HepG2 (cell line): ENCODE data around the gene STEAP2. TPM values are rescaled to one million over a fixed set of nuclear protein-coding genes. Genes with fewer than 3 reads are reported as not detected.

ENCODE experiments used
- CEBPG ChIP-seq: IDR thresholded peaks from 2 replicates; pipeline ENCODE4 v1.6.1; 2016
- DMAP1 ChIP-seq: IDR thresholded peaks from 2 replicates; pipeline ENCODE4 v1.6.1; 2016
- EP300 ChIP-seq, 3 experiments: sonication (generic) in 1 of 3; formaldehyde crosslinking in 1 of 3; IDR thresholded peaks; 2 replicates each; pipeline versions ENCODE4 v1.5.1 to v1.6.1; 2011 to 2020; ENCODE audit warnings: low read depth in 2 of 3, low read length in 2 of 3, borderline replicate concordance in 1 of 3, improper control_type of control experiment in 1 of 3, mild to moderate bottlenecking in 1 of 3, missing genetic modification reagents in 1 of 3, moderate library complexity in 1 of 3
- GTF2F1 ChIP-seq: fragments of 150-350 bp; IDR thresholded peaks from 2 replicates; pipeline ENCODE4 v1.6.1; 2014; ENCODE audit warnings: low read length
- HDAC1 ChIP-seq: sonication (generic); formaldehyde crosslinking; IDR thresholded peaks from 2 replicates; pipeline ENCODE4 v1.5.1; 2020; ENCODE audit warnings: mild to moderate bottlenecking, missing genetic modification reagents
- KAT7 ChIP-seq: IDR thresholded peaks from 2 replicates; pipeline ENCODE4 v1.6.1; 2018; ENCODE audit warnings: borderline replicate concordance, missing compliant biosample characterization
- MXD4 ChIP-seq: IDR thresholded peaks from 2 replicates; pipeline ENCODE4 v1.6.1; 2016; ENCODE audit warnings: mild to moderate bottlenecking, missing biosample characterization, missing genetic modification reagents
- NCOR1 ChIP-seq: fragments of 200-600 bp; sonication (generic); IDR thresholded peaks from 2 replicates; pipeline ENCODE4 v1.7.0; 2017; ENCODE audit warnings: antibody characterized with exemption, low read length, borderline replicate concordance
- POLR2AphosphoS5 ChIP-seq: IDR thresholded peaks from 2 replicates; pipeline ENCODE4 v1.6.1; 2012; ENCODE audit warnings: low read depth, low read length
- SMAD3 ChIP-seq: sonication (generic); formaldehyde crosslinking; IDR thresholded peaks from 2 replicates; pipeline ENCODE4 v1.4.0; 2020; ENCODE audit warnings: missing genetic modification reagents
- SMYD3 ChIP-seq: sonication (generic); formaldehyde crosslinking; IDR thresholded peaks from 2 replicates; pipeline ENCODE4 v1.8.1; 2023; ENCODE audit warnings: mild to moderate bottlenecking, missing genetic modification reagents
- SOX6 ChIP-seq, 2 experiments: fragments of 450-650 bp in 1 of 2; sonication (generic) in 1 of 2; formaldehyde crosslinking in 1 of 2; IDR thresholded peaks; 2 replicates each; pipeline versions ENCODE4 v1.4.0 to v1.6.1; 2017 to 2020; ENCODE audit warnings: antibody characterized with exemption in 1 of 2, mild to moderate bottlenecking in 1 of 2, missing genetic modification reagents in 1 of 2
- SP1 ChIP-seq, 2 experiments: fragments of 450-650 bp in 1 of 2; sonication (generic) in 1 of 2; formaldehyde crosslinking in 1 of 2; IDR thresholded peaks; 2 replicates each; pipeline versions ENCODE4 v1.4.0 to v1.6.1; 2016 to 2020; ENCODE audit warnings: missing genetic modification reagents in 1 of 2
- ZNF230 ChIP-seq: sonication (generic); formaldehyde crosslinking; IDR thresholded peaks from 2 replicates; pipeline ENCODE4 v1.4.0; 2020; ENCODE audit warnings: mild to moderate bottlenecking, missing genetic modification reagents
- ZNF256 ChIP-seq: sonication (generic); formaldehyde crosslinking; conservative IDR thresholded peaks from 2 replicates; pipeline ENCODE4 v1.4.0; 2020; ENCODE audit warnings: missing genetic modification reagents
- polyA plus RNA-seq, 8 experiments: library from polyadenylated mRNA; depleted of rRNA in 3 of 8; stranded (reverse) in 7 of 8; unstranded in 1 of 8; fragments of >200 nt; fragmentation: Illumina TruSeq in 4 of 8; extraction: Trizol in 4 of 8; gene quantifications; 2 replicates each; pipeline versions ENCODE4 v1.2.1 to v1.2.3, GENCODE V29; 2011 to 2016; ENCODE audit warnings: low read depth in 4 of 8, missing spikeins in 1 of 8, mixed read lengths in 1 of 8; ENCODE audit not compliant: insufficient read depth in 1 of 8
- total RNA-seq, 5 experiments: library from RNA; depleted of rRNA; stranded (reverse); fragments of >200 nt; fragmentation: Illumina TruSeq; extraction: Trizol; gene quantifications; 2 replicates each; pipeline ENCODE4 v1.2.3, GENCODE V29; 2016; ENCODE audit warnings: low read depth in 1 of 5
- TF ChIP-seq, protein P1 (sequence below): sonication (generic); formaldehyde crosslinking; IDR thresholded peaks from 2 replicates; pipeline ENCODE4 v1.5.1; 2020; ENCODE audit warnings: missing genetic modification reagents, mild to moderate bottlenecking, borderline replicate concordance
- TF ChIP-seq, protein P2 (sequence below): sonication (generic); formaldehyde crosslinking; IDR thresholded peaks from 2 replicates; pipeline ENCODE4 v1.4.0; 2020; ENCODE audit warnings: mild to moderate bottlenecking, missing genetic modification reagents, borderline replicate concordance
- TF ChIP-seq, protein P3 (sequence below): sonication (generic); formaldehyde crosslinking; IDR thresholded peaks from 2 replicates; pipeline ENCODE4 v1.5.1; 2020; ENCODE audit warnings: missing genetic modification reagents, mild to moderate bottlenecking, borderline replicate concordance
- TF ChIP-seq, protein P4 (sequence below): sonication (generic); formaldehyde crosslinking; IDR thresholded peaks from 2 replicates; pipeline ENCODE4 v1.4.0; 2020; ENCODE audit warnings: mild to moderate bottlenecking, low read depth, missing genetic modification reagents

The STEAP2 gene
- total and polyA plus RNA-seq, 2 of the 13 experiments (the other 11 are each of a cell fraction or from before 2014, with no cell fraction given): 4.3 to 4.4 TPM

DNA sequence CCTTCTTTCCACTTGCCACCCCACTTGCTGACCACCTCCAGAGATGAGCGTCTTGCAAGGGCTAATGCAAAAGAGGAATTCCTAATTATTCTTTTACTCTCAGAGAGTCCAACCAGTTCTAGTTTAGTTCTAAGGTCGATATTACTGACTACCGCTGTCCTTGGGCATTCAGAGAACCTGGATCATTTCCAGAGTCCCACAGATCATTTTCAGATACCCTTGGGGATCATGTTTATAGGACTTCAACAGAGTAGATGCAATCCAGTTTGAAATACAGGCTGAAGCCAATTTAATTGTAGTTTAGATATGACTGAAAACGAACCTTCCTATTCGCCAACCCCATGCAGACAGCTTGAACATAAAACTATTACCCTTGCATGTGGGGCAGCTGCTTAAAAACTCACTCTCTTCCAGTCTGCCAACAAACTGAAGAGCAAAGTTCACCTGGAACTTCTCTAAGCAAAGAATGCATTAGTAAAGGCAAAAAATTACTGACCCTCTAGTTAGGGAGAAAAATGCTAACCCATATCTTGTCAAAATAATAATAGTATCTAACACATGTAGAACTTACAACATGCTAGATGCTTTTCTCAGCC, 55.8 kb downstream of the STEAP2 start (continued):
- TF ChIP-seq EP300 (IDR thresholded peaks at IDR 0.05; ENCODE audit: low read depth in 2 of 2, low read length in 2 of 2): 0 out of 4 replicates have a peak, but pooled peaks of 1 of the 2 experiments have one; percentile 4
- TF ChIP-seq EP300 (CRISPR knock-in tag; IDR thresholded peaks at IDR 0.05; ENCODE audit: borderline replicate concordance): no peak
- no peak for TF ChIP-seq ZNF256 (CRISPR knock-in tag)
- 0 out of 2 replicates have a peak, but pooled peaks have one; percentile 50 for TF ChIP-seq KAT7
- TF ChIP-seq SP1 (IDR thresholded peaks at IDR 0.05): no peak
- TF ChIP-seq SP1 (CRISPR knock-in tag; IDR thresholded peaks at IDR 0.05): no peak
- peak; percentile 8; the same call in 1 of the 2 replicates for TF ChIP-seq CEBPG (CRISPR knock-in tag)
- no peak for TF ChIP-seq SMAD3 (CRISPR knock-in tag)
- TF ChIP-seq, protein P1, sequence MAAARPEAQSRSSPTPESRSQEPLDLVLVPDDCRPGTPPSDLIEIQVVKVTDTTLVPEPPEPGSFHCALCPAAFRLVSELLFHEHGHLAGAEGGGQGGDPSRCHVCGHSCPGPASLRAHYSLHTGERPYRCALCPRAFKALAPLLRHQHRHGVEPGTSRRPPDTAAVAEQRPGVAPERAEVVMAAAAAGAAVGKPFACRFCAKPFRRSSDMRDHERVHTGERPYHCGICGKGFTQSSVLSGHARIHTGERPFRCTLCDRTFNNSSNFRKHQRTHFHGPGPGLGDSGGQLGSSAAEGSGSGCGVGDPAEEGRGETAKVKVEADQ (CRISPR knock-in tag): no peak
- TF ChIP-seq SOX6 (IDR thresholded peaks at IDR 0.05): no peak
- TF ChIP-seq SOX6 (CRISPR knock-in tag; IDR thresholded peaks at IDR 0.05): peak; percentile 5; the same call in 1 of the 2 replicates
- peak; percentile 54; the same call in 1 of the 2 replicates for TF ChIP-seq DMAP1 (CRISPR knock-in tag)
- TF ChIP-seq MXD4: no peak
- TF ChIP-seq HDAC1 (CRISPR knock-in tag): no peak
- TF ChIP-seq GTF2F1: no peak
- no peak for TF ChIP-seq ZNF230
- TF ChIP-seq NCOR1: peak; percentile 39; the same call in 1 of the 2 replicates
- TF ChIP-seq, protein P2, sequence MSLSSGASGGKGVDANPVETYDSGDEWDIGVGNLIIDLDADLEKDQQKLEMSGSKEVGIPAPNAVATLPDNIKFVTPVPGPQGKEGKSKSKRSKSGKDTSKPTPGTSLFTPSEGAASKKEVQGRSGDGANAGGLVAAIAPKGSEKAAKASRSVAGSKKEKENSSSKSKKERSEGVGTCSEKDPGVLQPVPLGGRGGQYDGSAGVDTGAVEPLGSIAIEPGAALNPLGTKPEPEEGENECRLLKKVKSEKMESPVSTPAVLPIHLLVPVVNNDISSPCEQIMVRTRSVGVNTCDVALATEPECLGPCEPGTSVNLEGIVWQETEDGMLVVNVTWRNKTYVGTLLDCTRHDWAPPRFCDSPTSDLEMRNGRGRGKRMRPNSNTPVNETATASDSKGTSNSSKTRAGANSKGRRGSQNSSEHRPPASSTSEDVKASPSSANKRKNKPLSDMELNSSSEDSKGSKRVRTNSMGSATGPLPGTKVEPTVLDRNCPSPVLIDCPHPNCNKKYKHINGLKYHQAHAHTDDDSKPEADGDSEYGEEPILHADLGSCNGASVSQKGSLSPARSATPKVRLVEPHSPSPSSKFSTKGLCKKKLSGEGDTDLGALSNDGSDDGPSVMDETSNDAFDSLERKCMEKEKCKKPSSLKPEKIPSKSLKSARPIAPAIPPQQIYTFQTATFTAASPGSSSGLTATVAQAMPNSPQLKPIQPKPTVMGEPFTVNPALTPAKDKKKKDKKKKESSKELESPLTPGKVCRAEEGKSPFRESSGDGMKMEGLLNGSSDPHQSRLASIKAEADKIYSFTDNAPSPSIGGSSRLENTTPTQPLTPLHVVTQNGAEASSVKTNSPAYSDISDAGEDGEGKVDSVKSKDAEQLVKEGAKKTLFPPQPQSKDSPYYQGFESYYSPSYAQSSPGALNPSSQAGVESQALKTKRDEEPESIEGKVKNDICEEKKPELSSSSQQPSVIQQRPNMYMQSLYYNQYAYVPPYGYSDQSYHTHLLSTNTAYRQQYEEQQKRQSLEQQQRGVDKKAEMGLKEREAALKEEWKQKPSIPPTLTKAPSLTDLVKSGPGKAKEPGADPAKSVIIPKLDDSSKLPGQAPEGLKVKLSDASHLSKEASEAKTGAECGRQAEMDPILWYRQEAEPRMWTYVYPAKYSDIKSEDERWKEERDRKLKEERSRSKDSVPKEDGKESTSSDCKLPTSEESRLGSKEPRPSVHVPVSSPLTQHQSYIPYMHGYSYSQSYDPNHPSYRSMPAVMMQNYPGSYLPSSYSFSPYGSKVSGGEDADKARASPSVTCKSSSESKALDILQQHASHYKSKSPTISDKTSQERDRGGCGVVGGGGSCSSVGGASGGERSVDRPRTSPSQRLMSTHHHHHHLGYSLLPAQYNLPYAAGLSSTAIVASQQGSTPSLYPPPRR: no peak
- no peak; the same call in 1 of the 2 replicates for TF ChIP-seq POLR2AphosphoS5
- no peak for TF ChIP-seq SMYD3 (CRISPR knock-in tag)
- TF ChIP-seq, protein P3, sequence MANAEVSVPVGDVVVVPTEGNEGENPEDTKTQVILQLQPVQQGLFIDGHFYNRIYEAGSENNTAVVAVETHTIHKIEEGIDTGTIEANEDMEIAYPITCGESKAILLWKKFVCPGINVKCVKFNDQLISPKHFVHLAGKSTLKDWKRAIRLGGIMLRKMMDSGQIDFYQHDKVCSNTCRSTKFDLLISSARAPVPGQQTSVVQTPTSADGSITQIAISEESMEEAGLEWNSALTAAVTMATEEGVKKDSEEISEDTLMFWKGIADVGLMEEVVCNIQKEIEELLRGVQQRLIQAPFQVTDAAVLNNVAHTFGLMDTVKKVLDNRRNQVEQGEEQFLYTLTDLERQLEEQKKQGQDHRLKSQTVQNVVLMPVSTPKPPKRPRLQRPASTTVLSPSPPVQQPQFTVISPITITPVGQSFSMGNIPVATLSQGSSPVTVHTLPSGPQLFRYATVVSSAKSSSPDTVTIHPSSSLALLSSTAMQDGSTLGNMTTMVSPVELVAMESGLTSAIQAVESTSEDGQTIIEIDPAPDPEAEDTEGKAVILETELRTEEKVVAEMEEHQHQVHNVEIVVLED (CRISPR knock-in tag): no peak
- TF ChIP-seq, protein P4, sequence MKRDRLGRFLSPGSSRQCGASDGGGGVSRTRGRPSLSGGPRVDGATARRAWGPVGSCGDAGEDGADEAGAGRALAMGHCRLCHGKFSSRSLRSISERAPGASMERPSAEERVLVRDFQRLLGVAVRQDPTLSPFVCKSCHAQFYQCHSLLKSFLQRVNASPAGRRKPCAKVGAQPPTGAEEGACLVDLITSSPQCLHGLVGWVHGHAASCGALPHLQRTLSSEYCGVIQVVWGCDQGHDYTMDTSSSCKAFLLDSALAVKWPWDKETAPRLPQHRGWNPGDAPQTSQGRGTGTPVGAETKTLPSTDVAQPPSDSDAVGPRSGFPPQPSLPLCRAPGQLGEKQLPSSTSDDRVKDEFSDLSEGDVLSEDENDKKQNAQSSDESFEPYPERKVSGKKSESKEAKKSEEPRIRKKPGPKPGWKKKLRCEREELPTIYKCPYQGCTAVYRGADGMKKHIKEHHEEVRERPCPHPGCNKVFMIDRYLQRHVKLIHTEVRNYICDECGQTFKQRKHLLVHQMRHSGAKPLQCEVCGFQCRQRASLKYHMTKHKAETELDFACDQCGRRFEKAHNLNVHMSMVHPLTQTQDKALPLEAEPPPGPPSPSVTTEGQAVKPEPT (CRISPR knock-in tag): no peak
